Naive thymus-derived CD4-positive, alpha-beta T cell (primary cell): Measurements from ENCODE around the gene SLC22A9. TPM values are rescaled to one million over a fixed set of nuclear protein-coding genes. Genes with fewer than 3 reads are reported as not detected.
"Not testable (repeated sequence)": the region's sequence is repeated elsewhere in the genome, so short reads cannot be mapped to it uniquely, and the experiment has no call there.

Experiments used
- ATAC-seq: fragments of 150-1000 bp; cut with Tn5 transposase; 2 replicates; pipeline ENCODE4 v1.10.0; 2021; ENCODE audit warnings: mild to moderate bottlenecking, moderate library complexity
- CTCF ChIA-PET: fragments of 350-600 bp; sonication (Branson Sonifier 250); formaldehyde crosslinking; loops from one replicate; lab custom pipeline; 2021; ENCODE audit warnings: antibody characterized with exemption; lab: Charles Lee
- POLR2A ChIA-PET: fragments of 350-600 bp; sonication (Branson Sonifier 250); formaldehyde crosslinking; loops from one replicate; lab custom pipeline; 2021; ENCODE audit warnings: antibody characterized with exemption, inconsistent platforms; lab: Charles Lee
- DNase-seq, 9 donors: peaks; one replicate each; pipeline versions ENCODE4 v3.0.0 to v3.0.0-alpha.2; 2020 to 2022; ENCODE audit warnings: mixed read lengths in 1 of 9
- H3K27ac ChIP-seq: one replicate; pipeline ENCODE4 v1.7.0; 2013; ENCODE audit warnings: mild to moderate bottlenecking, low read depth, low read length, moderate library complexity
- H3K27me3 ChIP-seq, 2 donors: one replicate each; pipeline ENCODE4 v1.7.0; 2013; ENCODE audit warnings: low read length in 2 of 2, mild to moderate bottlenecking in 2 of 2, moderate library complexity in 2 of 2; ENCODE audit not compliant: control insufficient read depth in 2 of 2, insufficient read depth in 2 of 2
- H3K36me3 ChIP-seq, 3 experiments: 1 replicate in 2 of 3; 2 replicates in 1 of 3; pipeline ENCODE4 v1.7.0; 2013; ENCODE audit warnings: low read length in 3 of 3, mild to moderate bottlenecking in 3 of 3, moderate library complexity in 1 of 3; ENCODE audit not compliant: insufficient read depth in 3 of 3, control insufficient read depth in 2 of 3
- H3K4me1 ChIP-seq, 2 donors: one replicate each; pipeline ENCODE4 v1.7.0; 2013; ENCODE audit warnings: low read length in 2 of 2, mild to moderate bottlenecking in 2 of 2, moderate library complexity in 1 of 2; ENCODE audit not compliant: control insufficient read depth in 2 of 2, insufficient read depth in 2 of 2
- H3K4me3 ChIP-seq: 2 replicates; pipeline ENCODE4 v1.7.0; 2013; ENCODE audit warnings: mild to moderate bottlenecking, low read length
- H3K9me3 ChIP-seq, 3 experiments: 1 replicate in 2 of 3; 2 replicates in 1 of 3; pipeline ENCODE4 v1.7.0; 2013; ENCODE audit warnings: low read length in 3 of 3; ENCODE audit not compliant: control insufficient read depth in 2 of 3
- H3K27ac Mint-ChIP-seq, 9 donors: one replicate each; pipeline ENCODE4 v1.8.0; 2020 to 2022; ENCODE audit warnings: mixed read lengths in 9 of 9, mild to moderate bottlenecking in 8 of 9, moderate library complexity in 5 of 9, inconsistent platforms in 2 of 9
- H3K27me3 Mint-ChIP-seq, 5 donors: one replicate each; pipeline ENCODE4 v1.8.0; 2021 to 2022; ENCODE audit warnings: mixed read lengths in 5 of 5, mild to moderate bottlenecking in 1 of 5
- H3K36me3 Mint-ChIP-seq, 5 donors: one replicate each; pipeline ENCODE4 v1.8.0; 2020 to 2022; ENCODE audit warnings: mixed read lengths in 5 of 5, mild to moderate bottlenecking in 3 of 5, inconsistent platforms in 1 of 5
- H3K4me1 Mint-ChIP-seq, 7 donors: one replicate each; pipeline ENCODE4 v1.8.0; 2020 to 2022; ENCODE audit warnings: mixed read lengths in 7 of 7, mild to moderate bottlenecking in 3 of 7, inconsistent platforms in 1 of 7
- H3K4me3 Mint-ChIP-seq, 10 donors: one replicate each; pipeline ENCODE4 v1.8.0; 2020 to 2022; ENCODE audit warnings: mild to moderate bottlenecking in 10 of 10, mixed read lengths in 10 of 10, moderate library complexity in 6 of 10, inconsistent platforms in 2 of 10
- H3K9me3 Mint-ChIP-seq, 11 donors: one replicate each; pipeline ENCODE4 v1.8.0; 2020 to 2022; ENCODE audit warnings: mixed read lengths in 11 of 11, mild to moderate bottlenecking in 4 of 11, inconsistent platforms in 1 of 11, moderate library complexity in 1 of 11
- intact Hi-C, 2 donors: fragments of 100-400 bp; cut with micrococcal nuclease; formaldehyde crosslinking; loops; one replicate each; pipeline ENCODE4 v1.15.1; 2023
- polyA plus RNA-seq, 2 donors: library from polyadenylated mRNA; unstranded; fragments of 300-500 nt; fragmentation: Illumina TruSeq; gene quantifications; one replicate each; pipeline ENCODE4 v1.2.3, GENCODE V29; 2021
- total RNA-seq, 6 experiments: library from RNA in 5 of 6; stranded (reverse) in 5 of 6; gene quantifications; 1 replicate in 5 of 6; 2 replicates in 1 of 6; pipeline ENCODE4 v1.2.3 and lab custom pipeline; 2021 to 2026

Gene SLC22A9
- total and polyA plus RNA-seq, 7 experiments from 2014 or later, result not detected

- Mint-ChIP-seq H3K27me3 (peaks cover 10 to 25% (median 18%) of the 10 kb centered on the region in 5 donors), H3K36me3 (peaks cover 0 to 4% (median 4%) of the 10 kb centered on the region in 5 donors), H3K4me1 (peaks cover 0 to 5% (median 0%) of the 10 kb centered on the region in 7 donors), H3K9me3 (peaks cover 0 to 5% (median 0%) of the 10 kb centered on the region in 11 donors), H3K4me3 (no peak overlapping the region), H3K27ac (no peak overlapping the region)
- H3K4me3 ChIP-seq, result no peak overlapping the region
- no peaks in the 10 kb centered on the region for H3K9me3 ChIP-seq
- H3K36me3 ChIP-seq, result no peaks in the 10 kb centered on the region
- ATAC-seq (no peak), DNase-seq (no peak)
- H3K27me3 ChIP-seq, result peaks cover 0 to 8% of the 10 kb centered on the region in 2 donors
- ChIA-PET CTCF (no interaction called here), POLR2A (no interaction called here)
- H3K27ac ChIP-seq, result no peak overlapping the region
- intact Hi-C loops, result no loop called here
- no peaks in the 10 kb centered on the region for H3K4me1 ChIP-seq
These were observed 34.8 kb downstream of the SLC22A9 start for GRCh38 chr11:63404161-63404935.

DNA sequence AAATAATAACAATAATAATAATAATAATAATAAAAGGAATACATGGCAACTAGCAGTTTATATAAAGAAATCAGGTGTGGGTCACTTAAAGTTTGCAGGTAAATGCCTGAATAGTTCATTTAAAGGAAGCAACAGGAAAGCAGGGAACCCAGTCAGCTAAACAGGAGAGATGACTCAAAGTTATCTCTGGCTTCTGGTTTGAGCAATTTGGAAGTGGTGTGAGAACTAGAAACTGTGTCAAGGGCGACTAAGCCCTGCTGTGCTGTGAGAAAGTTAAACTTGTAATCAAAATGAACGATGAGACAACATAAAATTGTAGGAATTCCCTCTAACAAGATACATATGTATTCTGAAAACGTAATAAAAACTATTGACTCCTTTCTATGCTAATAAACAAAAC lies 35.5 kb downstream of the SLC22A9 start:
- H3K36me3 Mint-ChIP-seq, result peaks cover 0 to 4% (median under 1%) of the 10 kb centered on the region in 5 donors
- ChIA-PET CTCF (no interaction called here), POLR2A (no interaction called here)
- no peak overlapping the region for H3K27ac ChIP-seq
- no peak overlapping the region for H3K4me3 Mint-ChIP-seq
- no peak overlapping the region for H3K27ac Mint-ChIP-seq
- peaks cover 0 to 5% (median 0%) of the 10 kb centered on the region in 7 donors for H3K4me1 Mint-ChIP-seq
- no peaks in the 10 kb centered on the region for H3K36me3 ChIP-seq
- H3K27me3 ChIP-seq, result peaks cover 0 to 8% of the 10 kb centered on the region in 2 donors
- no peaks in the 10 kb centered on the region for H3K9me3 ChIP-seq
- H3K4me1 ChIP-seq, result no peaks in the 10 kb centered on the region
- intact Hi-C loops, result no loop called here
- H3K27me3 Mint-ChIP-seq, result peaks cover 10 to 23% (median 13%) of the 10 kb centered on the region in 5 donors
- peaks cover 0 to 5% (median 0%) of the 10 kb centered on the region in 11 donors for H3K9me3 Mint-ChIP-seq
- H3K4me3 ChIP-seq, result no peak overlapping the region
- ATAC-seq, result no peak
- no peak for DNase-seq

- CTCF ChIA-PET, result no interaction called here
- Mint-ChIP-seq H3K36me3 (peaks cover 0 to 4% (median 0%) of the 10 kb centered on the region in 5 donors), H3K27ac (no peak overlapping the region), H3K4me1 (peaks cover 0 to 5% (median 0%) of the 10 kb centered on the region in 7 donors), H3K9me3 (peaks cover 0 to 5% (median 0%) of the 10 kb centered on the region in 11 donors), H3K27me3 (peaks cover 5 to 18% (median 12%) of the 10 kb centered on the region in 5 donors), H3K4me3 (no peak overlapping the region)
- Histone ChIP-seq H3K9me3 (no peaks in the 10 kb centered on the region), H3K4me1 (no peaks in the 10 kb centered on the region), H3K27me3 (peaks cover 0 to 6% of the 10 kb centered on the region in 2 donors), H3K36me3 (no peaks in the 10 kb centered on the region), H3K4me3 (no peak overlapping the region), H3K27ac (no peak overlapping the region)
- DNase-seq, result no peak
- intact Hi-C loops, result no loop called here
- POLR2A ChIA-PET, result no interaction called here
- ATAC-seq, result no peak
These were observed 36.9 kb downstream of the SLC22A9 start for GRCh38 chr11:63406458-63406857.

DNA sequence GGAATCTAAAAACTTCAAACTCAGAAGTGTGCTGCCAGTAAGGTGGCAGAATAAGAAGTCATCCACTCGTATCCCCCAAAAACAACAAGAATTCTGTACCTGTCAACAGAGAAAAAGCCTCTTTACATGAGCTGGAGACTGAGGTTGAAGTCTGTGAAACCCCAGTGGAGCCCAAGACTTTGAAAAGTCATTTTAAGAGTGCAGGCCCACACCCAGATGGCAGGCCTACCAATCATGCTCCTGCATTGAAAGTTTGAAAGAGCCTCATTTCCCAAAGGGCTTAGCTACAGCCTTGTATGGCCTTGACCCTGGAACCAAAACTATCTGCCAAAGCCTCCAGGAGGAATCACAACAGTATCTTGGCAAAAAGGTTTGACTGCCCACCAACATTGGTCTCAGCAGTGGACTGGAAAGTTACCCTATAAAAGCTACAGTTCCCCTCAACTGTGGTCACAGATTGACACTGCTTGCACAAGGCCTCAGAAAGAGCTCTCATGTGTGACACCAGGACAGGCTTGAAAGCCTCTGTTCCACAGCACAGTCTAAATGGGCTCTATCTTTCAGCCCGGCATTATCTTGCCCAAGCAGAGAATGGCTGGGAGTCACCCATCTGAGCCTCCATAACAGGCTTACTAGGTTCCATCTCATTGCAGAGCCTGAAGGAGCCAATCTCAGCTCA lies 47.7 kb downstream of the SLC22A9 start:
- H3K36me3 ChIP-seq, result no peaks in the 10 kb centered on the region
- no peaks in the 10 kb centered on the region for H3K27me3 ChIP-seq
- H3K9me3 ChIP-seq, result no peaks in the 10 kb centered on the region
- ChIA-PET POLR2A (interaction anchor here (0.9 kb wide), 1 partner anchor 17 kb away, joined by 3 read pairs; no protein-coding TSS in a partner anchor), CTCF (no interaction called here)
- no peak overlapping the region for H3K4me3 Mint-ChIP-seq
- H3K4me1 Mint-ChIP-seq, result peaks cover 9 to 33% (median 14%) of the 10 kb centered on the region in 7 donors
- no peak for DNase-seq
- H3K36me3 Mint-ChIP-seq, result peaks cover 0 to 9% (median 5%) of the 10 kb centered on the region in 5 donors
- peaks cover 0 to 23% (median 7%) of the 10 kb centered on the region in 11 donors for H3K9me3 Mint-ChIP-seq
- no peak overlapping the region for H3K27ac ChIP-seq
- ATAC-seq, result no peak
- H3K4me3 ChIP-seq, result no peak overlapping the region
- peaks cover 0 to 7% of the 10 kb centered on the region in 2 donors for H3K4me1 ChIP-seq
- peaks cover 0 to 6% (median 5%) of the 10 kb centered on the region in 5 donors for H3K27me3 Mint-ChIP-seq
- H3K27ac Mint-ChIP-seq, result no peak overlapping the region
- intact Hi-C loops, result loop anchor here in 1 of 2 donors (5.0 kb wide), 1 partner anchor 55 kb away; no protein-coding TSS in a partner anchor

GRCh38 chr11:63427971-63428508 lies 58.5 kb downstream of the SLC22A9 start:
- peaks cover 0 to 9% (median 0%) of the 10 kb centered on the region in 5 donors for H3K36me3 Mint-ChIP-seq
- no peaks in the 10 kb centered on the region for H3K27me3 ChIP-seq
- H3K4me1 Mint-ChIP-seq, result no peaks in the 10 kb centered on the region
- no peak for ATAC-seq
- H3K27ac ChIP-seq, result no peak overlapping the region
- no peak overlapping the region for H3K4me3 Mint-ChIP-seq
- DNase-seq, result no peak
- H3K27me3 Mint-ChIP-seq, result peaks cover 15 to 45% (median 24%) of the 10 kb centered on the region in 5 donors
- no peaks in the 10 kb centered on the region for H3K9me3 ChIP-seq
- no peak overlapping the region for H3K27ac Mint-ChIP-seq
- H3K4me1 ChIP-seq, result no peaks in the 10 kb centered on the region
- H3K9me3 Mint-ChIP-seq, result peaks cover 0 to 21% (median 4%) of the 10 kb centered on the region in 11 donors
- CTCF ChIA-PET, result no interaction called here
- no peaks in the 10 kb centered on the region for H3K36me3 ChIP-seq
- POLR2A ChIA-PET, result no interaction called here
- no peak overlapping the region for H3K4me3 ChIP-seq
- intact Hi-C loops, result no loop called here

GRCh38 chr11:63430731-63431130 lies 61.1 kb downstream of the SLC22A9 start:
- POLR2A ChIA-PET, DNase-seq, ATAC-seq, intact Hi-C loops, CTCF ChIA-PET, H3K9me3 ChIP-seq, H3K4me3 ChIP-seq, H3K36me3 Mint-ChIP-seq, H3K4me3 Mint-ChIP-seq, H3K4me1 Mint-ChIP-seq, H3K36me3 ChIP-seq, H3K27me3 ChIP-seq, H3K27ac ChIP-seq, H3K4me1 ChIP-seq, H3K27ac Mint-ChIP-seq: not testable (repeated sequence)
- Mint-ChIP-seq H3K27me3 (peaks cover 23 to 70% (median 40%) of the 10 kb centered on the region in 5 donors), H3K9me3 (peaks cover 0 to 18% (median 4%) of the 10 kb centered on the region in 11 donors)
